GM12864 (cell line): ENCODE measurements around the gene EIF4E3.

ENCODE experiments used
- DNase-seq: peaks from one replicate; pipeline ENCODE4 v3.0.0-alpha.2; 2011; ENCODE audit warnings: low read depth
- H3K4me3 ChIP-seq: 2 replicates; pipeline ENCODE4 v1.5.1; 2011; ENCODE audit warnings: mild to moderate bottlenecking, low read depth, low read length, control low read depth
- TF ChIP-seq, protein P1 (sequence below): IDR thresholded peaks from 2 replicates; pipeline ENCODE4 v1.5.1; 2011; ENCODE audit warnings: low read depth, mild to moderate bottlenecking, moderate library complexity, low read length, control low read depth, inconsistent platforms; ENCODE audit errors: missing control alignments

Gene EIF4E3

DNA sequence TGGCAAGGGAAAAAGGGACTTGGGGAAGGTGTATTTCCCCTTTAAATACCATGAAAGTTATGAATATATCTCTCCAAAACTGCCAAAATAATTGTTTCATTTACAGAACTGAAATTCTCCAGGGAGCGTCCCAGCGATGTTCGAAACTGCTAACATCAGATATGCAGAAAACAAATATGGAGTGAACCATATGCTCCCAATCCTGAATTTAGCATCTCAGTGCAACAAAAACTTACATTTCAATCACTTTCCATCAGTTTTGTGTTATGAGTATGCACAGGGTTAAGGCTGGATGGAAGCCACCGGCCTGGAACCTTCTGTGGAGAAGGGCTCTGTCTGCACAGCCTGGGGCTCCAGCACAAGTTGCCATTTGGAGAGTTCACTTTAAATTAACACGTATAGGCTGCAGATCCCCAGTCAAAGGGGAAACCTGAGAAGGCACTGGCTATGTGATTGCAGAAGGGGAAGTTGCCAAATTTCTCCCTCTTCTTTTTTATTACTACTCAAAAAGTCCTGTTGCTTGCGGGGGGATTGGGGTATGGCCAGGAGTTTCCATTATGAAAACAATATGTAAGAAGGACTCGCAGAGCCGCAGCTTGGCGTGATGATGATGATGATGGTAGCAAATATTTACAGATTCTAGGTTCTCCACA lies 84.7 kb downstream of the EIF4E3 start:
- TF ChIP-seq, protein P1, sequence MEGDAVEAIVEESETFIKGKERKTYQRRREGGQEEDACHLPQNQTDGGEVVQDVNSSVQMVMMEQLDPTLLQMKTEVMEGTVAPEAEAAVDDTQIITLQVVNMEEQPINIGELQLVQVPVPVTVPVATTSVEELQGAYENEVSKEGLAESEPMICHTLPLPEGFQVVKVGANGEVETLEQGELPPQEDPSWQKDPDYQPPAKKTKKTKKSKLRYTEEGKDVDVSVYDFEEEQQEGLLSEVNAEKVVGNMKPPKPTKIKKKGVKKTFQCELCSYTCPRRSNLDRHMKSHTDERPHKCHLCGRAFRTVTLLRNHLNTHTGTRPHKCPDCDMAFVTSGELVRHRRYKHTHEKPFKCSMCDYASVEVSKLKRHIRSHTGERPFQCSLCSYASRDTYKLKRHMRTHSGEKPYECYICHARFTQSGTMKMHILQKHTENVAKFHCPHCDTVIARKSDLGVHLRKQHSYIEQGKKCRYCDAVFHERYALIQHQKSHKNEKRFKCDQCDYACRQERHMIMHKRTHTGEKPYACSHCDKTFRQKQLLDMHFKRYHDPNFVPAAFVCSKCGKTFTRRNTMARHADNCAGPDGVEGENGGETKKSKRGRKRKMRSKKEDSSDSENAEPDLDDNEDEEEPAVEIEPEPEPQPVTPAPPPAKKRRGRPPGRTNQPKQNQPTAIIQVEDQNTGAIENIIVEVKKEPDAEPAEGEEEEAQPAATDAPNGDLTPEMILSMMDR = no peak
- H3K4me3 ChIP-seq = no peak overlapping the region
- DNase-seq = no peak

DNA sequence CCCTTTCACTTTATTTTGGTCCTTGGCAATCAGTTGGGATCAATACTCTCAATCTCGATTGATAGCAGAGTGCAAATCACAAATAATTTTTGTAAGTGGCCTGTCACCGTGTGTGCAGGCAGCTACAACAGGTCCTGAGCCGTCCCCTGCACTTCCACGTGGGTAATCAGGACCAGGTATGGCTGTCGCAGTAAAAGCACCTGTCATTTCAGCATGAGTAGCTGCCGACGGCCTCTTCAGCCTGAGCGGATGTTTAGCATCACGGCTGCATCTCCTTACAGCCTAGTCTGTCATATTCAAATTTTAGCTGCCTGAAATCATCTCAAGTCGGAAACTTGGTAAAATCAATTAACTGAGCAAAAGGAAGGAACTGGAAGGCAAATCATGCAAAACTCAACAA lies 88.7 kb downstream of the EIF4E3 start:
- no peak for DNase-seq
- TF ChIP-seq, protein P1 = no peak
- H3K4me3 ChIP-seq = no peak overlapping the region

DNA sequence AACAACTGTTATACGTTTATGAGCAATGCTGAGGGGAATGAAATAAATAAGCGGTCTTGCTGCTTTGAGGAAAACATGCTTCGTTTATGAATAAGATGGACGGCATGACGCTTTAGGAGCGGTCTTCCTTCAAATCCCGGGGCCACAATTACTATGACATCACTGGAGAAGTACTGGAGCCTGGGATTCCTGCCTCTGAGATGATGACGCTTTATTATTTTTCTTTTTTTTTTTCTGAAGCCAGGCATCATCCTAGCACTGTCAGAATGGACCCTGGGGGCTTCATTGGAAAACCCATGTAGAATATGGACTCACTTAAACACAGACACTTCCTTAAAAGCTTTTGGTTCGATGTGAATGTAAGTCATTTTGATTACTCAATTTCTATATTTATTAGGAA lies 89.2 kb downstream of the EIF4E3 start:
- TF ChIP-seq, protein P1 = no peak
- no peak for DNase-seq
- no peak overlapping the region for H3K4me3 ChIP-seq

DNA sequence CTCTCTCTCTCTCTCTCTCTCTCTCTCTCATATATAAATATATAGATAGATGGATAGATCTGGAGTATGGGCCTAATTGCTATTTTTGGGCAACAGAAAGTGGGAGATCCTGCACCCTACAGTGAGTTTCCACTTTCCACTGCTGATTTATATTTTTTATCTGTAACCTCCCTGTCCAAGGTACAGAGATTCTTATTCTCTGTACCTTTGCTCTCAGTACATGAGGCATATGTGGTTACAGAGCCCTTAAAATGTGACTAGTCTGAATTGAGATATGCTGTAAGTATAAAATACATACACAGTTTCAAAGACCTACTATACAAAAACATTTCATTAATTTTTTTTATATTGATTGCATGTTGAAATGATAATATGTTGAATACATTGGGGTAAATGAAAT lies 90.5 kb downstream of the EIF4E3 start:
- TF ChIP-seq, protein P1 = no peak
- H3K4me3 ChIP-seq = no peak overlapping the region
- DNase-seq = no peak

DNA sequence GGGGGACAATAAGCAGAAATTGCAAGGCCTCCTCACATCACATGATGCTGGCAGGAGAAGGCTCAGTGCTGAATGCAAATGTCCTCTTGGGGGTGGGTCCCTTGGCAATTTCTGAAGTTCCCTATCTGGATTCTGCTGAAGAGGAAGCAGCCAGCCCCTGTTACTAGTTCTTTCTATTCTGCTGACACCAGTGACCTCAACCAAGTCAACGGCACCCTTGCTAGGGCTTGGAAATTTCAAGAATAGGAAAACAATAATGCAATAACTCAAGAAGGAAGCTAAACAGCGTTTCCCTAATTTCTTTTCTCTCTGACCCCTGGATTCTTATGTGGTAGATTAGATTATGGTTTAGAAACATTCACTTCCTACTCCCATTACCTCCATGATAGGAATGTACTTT lies 95.5 kb downstream of the EIF4E3 start:
- DNase-seq = no peak
- H3K4me3 ChIP-seq = no peak overlapping the region
- TF ChIP-seq, protein P1 = no peak

DNA sequence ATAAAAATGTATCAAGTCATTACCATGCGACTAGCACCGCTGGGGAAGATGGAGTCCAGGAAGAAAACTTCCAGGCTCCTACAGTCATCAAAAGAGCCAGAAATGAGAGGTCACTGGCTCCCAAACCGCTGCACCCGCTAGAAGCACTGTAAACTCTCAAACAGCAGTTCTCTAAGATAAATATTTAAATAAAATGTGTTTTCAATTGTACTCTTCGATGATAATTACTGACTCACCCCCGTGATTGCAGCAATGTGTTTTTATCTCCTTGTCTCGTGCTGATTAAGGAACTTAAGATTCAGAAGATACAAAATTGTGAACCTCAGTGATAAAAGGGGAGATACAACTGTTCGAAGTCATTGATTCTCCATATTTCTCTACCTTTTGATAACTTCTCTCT lies 95.9 kb downstream of the EIF4E3 start:
- TF ChIP-seq, protein P1 = no peak
- no peak overlapping the region for H3K4me3 ChIP-seq
- DNase-seq = no peak

DNA sequence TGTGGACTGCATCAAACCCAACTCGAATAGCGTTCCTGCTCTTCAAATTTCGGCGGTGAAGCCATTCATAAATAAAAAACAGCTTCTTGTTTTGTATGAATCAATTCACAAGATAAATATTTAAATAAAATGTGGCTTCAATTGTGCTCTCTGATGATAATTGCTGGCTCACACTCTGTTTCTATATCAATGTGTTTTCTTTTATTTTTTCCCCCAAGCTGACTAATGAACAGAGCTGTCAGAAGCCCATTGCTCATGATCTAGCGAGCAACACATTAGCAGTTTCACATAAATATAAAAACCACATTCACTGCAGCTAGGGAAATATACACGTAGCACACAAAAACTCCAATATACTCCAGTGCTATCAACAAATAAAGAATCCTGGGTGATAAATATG lies 96.7 kb downstream of the EIF4E3 start:
- no peak for DNase-seq
- no peak overlapping the region for H3K4me3 ChIP-seq
- TF ChIP-seq, protein P1 = no peak
